HEK293T (cell line): ENCODE data around the gene ZNF217.

ENCODE experiments used
- HDGF ChIP-seq: fragments of 450-650 bp; IDR thresholded peaks from 2 replicates; pipeline ENCODE4 v1.6.1; 2017; ENCODE audit warnings: antibody characterized with exemption, borderline replicate concordance
- ZNF384 ChIP-seq: fragments of 450-650 bp; IDR thresholded peaks from 2 replicates; pipeline ENCODE4 v1.6.1; 2016

DNA sequence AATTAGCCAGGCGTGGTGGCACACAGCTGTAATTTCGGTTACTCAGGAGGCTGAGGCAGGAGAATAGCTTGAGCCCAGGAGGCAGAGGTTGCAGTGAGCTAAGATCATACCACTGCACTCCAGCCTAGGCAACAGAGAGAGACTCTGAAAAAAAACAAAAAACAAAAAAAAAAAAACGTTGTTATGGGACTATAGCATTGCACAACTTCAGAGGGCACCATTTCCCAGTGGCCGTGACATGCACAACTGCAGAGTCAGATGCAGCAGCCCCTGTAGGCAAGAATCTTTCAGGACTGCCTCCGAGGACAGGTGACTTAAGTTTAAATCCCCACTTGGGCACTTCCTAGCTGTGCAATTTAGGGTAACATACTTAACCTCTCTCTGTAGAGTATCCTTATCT lies 64.0 kb downstream of the ZNF217 start:
- TF ChIP-seq ZNF384, result no peak
- TF ChIP-seq HDGF, result no peak
